H9 (cell line): Measurements from ENCODE around the gene GRID2. TPM values are rescaled to one million over a fixed set of nuclear protein-coding genes. Genes with fewer than 3 reads are reported as not detected.
A peak's percentile ranks its signal among the peaks of the same experiment; 100 is the strongest.

ENCODE experiments used
- DNase-seq: peaks from one replicate; pipeline ENCODE4 v3.0.0-alpha.2; 2017
- H2AFZ ChIP-seq: one replicate; pipeline ENCODE4 v1.6.1; 2013; ENCODE audit warnings: mild to moderate bottlenecking, low read length, control low read depth, moderate library complexity
- H2AK5ac ChIP-seq: 2 replicates; pipeline ENCODE4 v1.6.1; 2013; ENCODE audit warnings: low read length, control low read depth, mixed read lengths; ENCODE audit not compliant: insufficient read length
- H2BK120ac ChIP-seq: one replicate; pipeline ENCODE4 v1.6.1; 2013; ENCODE audit warnings: low read depth, mild to moderate bottlenecking, low read length, control low read depth, inconsistent platforms; ENCODE audit not compliant: poor library complexity, severe bottlenecking
- H2BK12ac ChIP-seq: 2 replicates; pipeline ENCODE4 v1.6.1; 2013; ENCODE audit warnings: low read length, control low read depth, mixed read lengths, low read depth; ENCODE audit not compliant: insufficient read length
- H2BK15ac ChIP-seq: 2 replicates; pipeline ENCODE4 v1.6.1; 2013; ENCODE audit warnings: low read depth, low read length, control low read depth
- H2BK20ac ChIP-seq: one replicate; pipeline ENCODE4 v1.6.1; 2013; ENCODE audit warnings: low read depth, mild to moderate bottlenecking, low read length, control low read depth, inconsistent platforms; ENCODE audit not compliant: poor library complexity, severe bottlenecking
- H2BK5ac ChIP-seq: 2 replicates; pipeline ENCODE4 v1.6.1; 2013; ENCODE audit warnings: low read length, control low read depth, mixed read lengths; ENCODE audit not compliant: insufficient read length
- H3K14ac ChIP-seq: 2 replicates; pipeline ENCODE4 v1.6.1; 2013; ENCODE audit warnings: low read length, control low read depth; ENCODE audit not compliant: insufficient read depth
- H3K18ac ChIP-seq: 2 replicates; pipeline ENCODE4 v1.6.1; 2013; ENCODE audit warnings: low read depth, mild to moderate bottlenecking, mixed read lengths, low read length, control low read depth; ENCODE audit not compliant: insufficient read length
- H3K23ac ChIP-seq: 2 replicates; pipeline ENCODE4 v1.6.1; 2013; ENCODE audit warnings: low read length, control low read depth, mixed read lengths, low read depth; ENCODE audit not compliant: insufficient read length
- H3K23me2 ChIP-seq: 2 replicates; pipeline ENCODE4 v1.6.1; 2013; ENCODE audit warnings: low read depth, mild to moderate bottlenecking, mixed read lengths, low read length, control low read depth; ENCODE audit not compliant: insufficient read length, poor library complexity, severe bottlenecking
- H3K27ac ChIP-seq: 2 replicates; pipeline ENCODE4 v1.5.1; 2013; ENCODE audit warnings: low read length, control low read depth, mixed read lengths, low read depth; ENCODE audit not compliant: insufficient read length
- H3K27me3 ChIP-seq: 2 replicates; pipeline ENCODE4 v1.6.1; 2013; ENCODE audit warnings: low read length, control low read depth, inconsistent platforms; ENCODE audit not compliant: insufficient read depth
- H3K4ac ChIP-seq: 2 replicates; pipeline ENCODE4 v1.6.1; 2013; ENCODE audit warnings: low read depth, mild to moderate bottlenecking, control low read depth, inconsistent platforms, low read length, moderate library complexity
- H3K4me1 ChIP-seq: 2 replicates; pipeline ENCODE4 v1.6.1; 2013; ENCODE audit warnings: low read length, control low read depth, inconsistent platforms; ENCODE audit not compliant: insufficient read depth
- H3K4me2 ChIP-seq: 2 replicates; pipeline ENCODE4 v1.6.1; 2013; ENCODE audit warnings: low read length, control low read depth, mixed read lengths; ENCODE audit not compliant: insufficient read length, insufficient read depth
- H3K56ac ChIP-seq: 2 replicates; pipeline ENCODE4 v1.6.1; 2013; ENCODE audit warnings: low read depth, mild to moderate bottlenecking, mixed read lengths, low read length, control low read depth; ENCODE audit not compliant: insufficient read length
- H3K79me1 ChIP-seq: 2 replicates; pipeline ENCODE4 v1.6.1; 2013; ENCODE audit warnings: low read depth, mild to moderate bottlenecking, moderate library complexity, low read length, control low read depth, inconsistent platforms; ENCODE audit not compliant: insufficient read depth, poor library complexity, severe bottlenecking
- H3K79me2 ChIP-seq: 2 replicates; pipeline ENCODE4 v1.6.1; 2013; ENCODE audit warnings: low read length, control low read depth, inconsistent platforms; ENCODE audit not compliant: insufficient read depth
- H3K9ac ChIP-seq: 2 replicates; pipeline ENCODE4 v1.6.1; 2013; ENCODE audit warnings: low read length, control low read depth, mixed read lengths; ENCODE audit not compliant: insufficient read length; ENCODE audit errors: extremely low read depth
- H3K9me3 ChIP-seq: one replicate; pipeline ENCODE4 v1.6.1; 2013; ENCODE audit warnings: low read depth, low read length, inconsistent platforms; ENCODE audit not compliant: control insufficient read depth
- H3T11ph ChIP-seq: one replicate; pipeline ENCODE4 v1.6.1; 2013; ENCODE audit warnings: mild to moderate bottlenecking, low read length, control low read depth, inconsistent platforms
- H4K20me1 ChIP-seq: one replicate; pipeline ENCODE4 v1.6.1; 2013; ENCODE audit not compliant: control insufficient read depth, insufficient read length, insufficient read depth
- H4K5ac ChIP-seq: 2 replicates; pipeline ENCODE4 v1.6.1; 2013; ENCODE audit warnings: low read depth, mild to moderate bottlenecking, mixed read lengths, low read length, control low read depth; ENCODE audit not compliant: insufficient read length
- H4K8ac ChIP-seq: replicated peaks from 2 replicates; pipeline ENCODE4 v1.6.1; 2013; ENCODE audit warnings: low read length, control low read depth, mixed read lengths, low read depth; ENCODE audit not compliant: insufficient read length
- H4K91ac ChIP-seq: 2 replicates; pipeline ENCODE4 v1.6.1; 2013; ENCODE audit warnings: low read depth, mild to moderate bottlenecking, moderate library complexity, mixed read lengths, low read length, control low read depth; ENCODE audit not compliant: insufficient read length
- H3K27ac Mint-ChIP-seq, 3 experiments: 2 replicates in 2 of 3; 3 replicates in 1 of 3; pipeline ENCODE4 v1.8.0; 2020 to 2021; ENCODE audit warnings: mixed read lengths in 3 of 3, mild to moderate bottlenecking in 1 of 3, moderate library complexity in 1 of 3
- H3K27me3 Mint-ChIP-seq: 2 replicates; pipeline ENCODE4 v1.8.0; 2021; ENCODE audit warnings: low read depth, mild to moderate bottlenecking, moderate library complexity, mixed read lengths
- H3K36me3 Mint-ChIP-seq, 3 experiments: 2 replicates in 2 of 3; 3 replicates in 1 of 3; pipeline ENCODE4 v1.8.0; 2020 to 2021; ENCODE audit warnings: low read depth in 3 of 3, mixed read lengths in 3 of 3; ENCODE audit not compliant: insufficient read depth in 1 of 3
- H3K4me1 Mint-ChIP-seq, 2 experiments: 2 replicates each; pipeline ENCODE4 v1.8.0; 2020; ENCODE audit warnings: mixed read lengths in 2 of 2
- H3K4me3 Mint-ChIP-seq, 2 experiments: 2 replicates in 1 of 2; 3 replicates in 1 of 2; pipeline ENCODE4 v1.8.0; 2020 to 2021; ENCODE audit warnings: mild to moderate bottlenecking in 2 of 2, mixed read lengths in 2 of 2, moderate library complexity in 1 of 2
- H3K9me3 Mint-ChIP-seq, 2 experiments: 2 replicates in 1 of 2; 3 replicates in 1 of 2; pipeline ENCODE4 v1.8.0; 2020; ENCODE audit warnings: mild to moderate bottlenecking in 2 of 2, mixed read lengths in 2 of 2, moderate library complexity in 1 of 2
- CTCF ChIP-seq: fragments of 200-600 bp; sonication (generic); conservative IDR thresholded peaks from 3 replicates; pipeline ENCODE4 v1.8.0; 2021; ENCODE audit warnings: antibody characterized with exemption, mild to moderate bottlenecking
- WGBS: extraction: QIAGEN DNeasy Blood & Tissue Kit; methylation state at CpG from one replicate; pipeline ENCODE4 v1.1.7; 2013; ENCODE audit warnings: missing lambda C conversion rate, low lambda C conversion rate, mixed read lengths; ENCODE audit not compliant: insufficient read length; ENCODE audit errors: extremely low coverage; 5-methylcytosine and 5-hydroxymethylcytosine counted together
- total RNA-seq: library from RNA; stranded (reverse); gene quantifications from 2 replicates; pipeline ENCODE4 v1.2.1, GENCODE V29; 2021

The GRID2 gene
- total RNA-seq, 1 experiment from 2014 or later: 21.8 TPM

- Histone ChIP-seq H3K4me2 (peak overlapping the region; percentile 47), H4K5ac (no peak overlapping the region), H3K79me1 (no peaks in the 10 kb centered on the region), H3K18ac (no peak overlapping the region), H3K23ac (no peak overlapping the region), H4K91ac (no peak overlapping the region), H4K8ac (no peak overlapping the region), H2BK5ac (no peak overlapping the region), H3K9me3 (no peaks in the 10 kb centered on the region), H2BK15ac (no peak overlapping the region), H2BK120ac (no peak overlapping the region), H3K4ac (no peak overlapping the region), H2AK5ac (no peak overlapping the region), H3K27me3 (no peaks in the 10 kb centered on the region), H3K14ac (no peak overlapping the region), H3K4me1 (peaks cover 18% of the 10 kb centered on the region), H3K56ac (no peak overlapping the region), H3K23me2 (no peaks in the 10 kb centered on the region), H3K79me2 (peaks cover 9% of the 10 kb centered on the region; the same call in 1 of the 2 replicates), H2AFZ (no peak overlapping the region), H2BK20ac (no peak overlapping the region), H3K9ac (no peak overlapping the region), H3T11ph (no peak overlapping the region), H2BK12ac (no peak overlapping the region), H3K27ac (peak overlapping the region; percentile 95), H4K20me1 (no peaks in the 10 kb centered on the region)
- TF ChIP-seq CTCF: peak; percentile 60
- Mint-ChIP-seq H3K4me1 (peaks cover 27 to 34% of the 10 kb centered on the region in 2 experiments), H3K4me3 (peak overlapping the region; percentile 24 to 60; a peak in 4 of 5 replicates), H3K27me3 (no peaks in the 10 kb centered on the region), H3K27ac (peak overlapping the region; percentile 89 to 97 (median 95)), H3K9me3 (no peaks in the 10 kb centered on the region), H3K36me3 (no peaks in the 10 kb centered on the region; a peak in 1 of 7 replicates)
- no CpG with 5 or more reads among the region's 2 CpGs for WGBS
- peak; percentile 89 for DNase-seq
Measured at GRCh38 chr4:92520563-92520962, 216.8 kb downstream of the GRID2 start.
